Fibroblast of the aortic adventitia (primary cell): ENCODE results near the gene ADAP2. TPM values are rescaled to one million over a fixed set of nuclear protein-coding genes. Genes with fewer than 3 reads are reported as not detected.

Source experiments
- DNase-seq: peaks from one replicate; pipeline ENCODE4 v3.0.0-alpha.2; 2010; ENCODE audit warnings: low read depth
- H3K4me3 ChIP-seq: 2 replicates; pipeline ENCODE4 v1.5.1; 2011; ENCODE audit warnings: low read depth, mild to moderate bottlenecking, control low read depth, low read length, moderate library complexity
- CTCF ChIP-seq: IDR thresholded peaks from 2 replicates; pipeline ENCODE4 v1.5.1; 2011; ENCODE audit warnings: mild to moderate bottlenecking, low read length, control low read depth, inconsistent platforms; ENCODE audit not compliant: insufficient read depth
- total RNA-seq: library from RNA; depleted of rRNA; stranded (reverse); fragments of >200 nt; gene quantifications from 2 replicates; pipeline ENCODE4 v1.2.3, GENCODE V29; 2012; ENCODE audit warnings: low replicate concordance

The ADAP2 gene, protein sequence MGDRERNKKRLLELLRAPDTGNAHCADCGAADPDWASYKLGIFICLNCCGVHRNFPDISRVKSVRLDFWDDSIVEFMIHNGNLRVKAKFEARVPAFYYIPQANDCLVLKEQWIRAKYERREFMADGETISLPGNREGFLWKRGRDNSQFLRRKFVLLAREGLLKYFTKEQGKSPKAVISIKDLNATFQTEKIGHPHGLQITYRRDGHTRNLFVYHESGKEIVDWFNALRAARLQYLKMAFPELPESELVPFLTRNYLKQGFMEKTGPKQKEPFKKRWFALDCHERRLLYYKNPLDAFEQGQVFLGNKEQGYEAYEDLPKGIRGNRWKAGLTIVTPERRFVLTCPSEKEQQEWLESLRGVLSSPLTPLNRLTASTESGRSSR
- 0.27 and 0.90 TPM in 2 replicates for total RNA-seq

DNA sequence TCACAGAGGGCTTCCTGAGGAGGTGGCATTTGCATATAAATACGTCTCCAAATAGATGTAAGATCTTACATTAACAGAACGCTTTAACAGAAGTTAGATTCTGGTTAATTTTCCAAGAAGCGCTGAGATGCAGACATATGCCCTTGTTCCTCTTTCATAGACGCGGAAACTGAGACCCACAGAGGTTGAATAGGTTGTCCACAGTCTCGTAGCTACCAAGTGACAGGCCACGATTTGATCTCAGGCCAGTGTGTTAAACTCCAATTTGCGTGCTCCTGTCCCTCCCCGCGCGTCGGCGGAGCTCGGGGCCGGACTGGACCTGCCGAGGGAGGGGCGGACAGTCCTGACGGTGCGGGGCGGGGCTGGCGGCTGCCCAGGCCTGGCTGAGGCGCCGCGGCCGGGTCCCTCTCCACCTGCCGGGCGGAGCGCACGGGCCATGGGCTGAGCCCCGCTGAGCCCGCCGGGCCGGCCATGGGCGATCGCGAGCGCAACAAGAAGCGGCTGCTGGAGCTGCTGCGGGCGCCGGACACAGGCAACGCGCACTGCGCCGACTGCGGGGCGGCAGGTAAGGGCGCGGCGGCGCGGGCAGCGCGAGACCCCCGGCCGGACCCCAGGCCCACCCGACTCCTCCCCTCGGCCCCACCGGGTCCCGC is at the start of gene ADAP2:
Gene ADAP2, plus strand, starts transcription at position 402 of the 653 bp plus-strand sequence. Its CDS starts 70 bp downstream, at position 472.
- TF ChIP-seq CTCF = no peak
- DNase-seq = no peak
- H3K4me3 ChIP-seq = peak within 1 kb of the TSS; percentile 42

DNA sequence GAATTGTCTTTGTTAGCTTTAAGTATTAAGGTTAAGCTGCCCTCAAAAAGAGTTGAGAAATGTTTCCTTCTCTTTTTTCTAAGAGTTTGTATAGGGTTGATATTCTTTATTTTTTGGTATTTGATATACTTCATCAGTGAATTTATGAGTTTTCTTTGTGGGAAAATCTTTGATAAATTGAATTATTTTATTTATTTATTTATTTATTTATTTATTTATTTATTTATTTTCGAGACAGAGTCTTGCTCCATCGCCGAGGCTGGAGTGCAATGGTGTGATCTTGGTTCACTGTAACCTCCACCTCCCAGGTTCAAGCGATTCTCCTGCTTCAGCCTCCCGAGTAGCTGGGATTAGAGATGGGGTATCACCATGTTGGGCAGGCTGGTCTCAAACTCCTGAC is 35.6 kb upstream of the ADAP2 start:
- DNase-seq = no peak
- no peak for TF ChIP-seq CTCF
- no peak overlapping the region for H3K4me3 ChIP-seq

- no peak for TF ChIP-seq CTCF
- no peak for DNase-seq
- no peak overlapping the region for H3K4me3 ChIP-seq
Observed at GRCh38 chr17:30894236-30894635, 27.5 kb upstream of the ADAP2 start.

DNA sequence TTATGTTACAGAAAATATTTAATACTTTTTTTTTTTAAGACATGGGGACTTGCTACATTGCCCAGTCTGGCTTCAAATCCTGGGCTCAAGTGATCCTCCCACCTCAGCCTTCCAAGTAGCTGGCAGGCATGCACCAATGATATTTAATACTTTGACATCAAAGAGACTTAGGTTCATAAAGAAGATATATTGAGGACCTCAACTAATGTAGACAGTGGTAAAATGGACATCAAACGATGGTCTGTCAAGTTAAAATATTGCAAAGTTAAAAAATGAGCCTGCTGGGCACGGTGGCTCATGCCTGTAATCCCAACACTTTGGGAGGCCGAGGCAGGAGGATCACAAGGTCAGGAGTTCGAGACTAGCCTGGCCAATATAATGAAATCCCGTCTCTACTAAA is 24.4 kb upstream of the ADAP2 start:
- no peak for DNase-seq
- no peak for TF ChIP-seq CTCF
- H3K4me3 ChIP-seq = no peak overlapping the region

DNA sequence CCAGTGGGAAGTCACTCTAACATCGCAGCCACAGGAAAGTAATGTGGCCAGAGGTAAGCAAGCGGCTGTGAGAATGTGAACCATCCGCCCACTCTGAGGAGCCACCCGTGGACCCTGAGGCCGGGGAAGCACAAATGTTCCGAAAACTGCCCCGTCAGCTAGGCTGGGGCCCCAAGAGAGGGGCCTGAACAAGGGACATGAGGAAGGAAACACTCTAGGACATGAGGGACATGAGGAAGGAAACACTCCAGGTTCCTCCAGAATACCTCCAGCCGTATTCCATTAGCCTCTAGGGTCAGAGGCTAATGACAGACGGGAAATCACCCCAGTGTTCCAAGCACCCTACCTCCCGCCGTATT is 16.0 kb upstream of the ADAP2 start:
- peak overlapping the region; percentile 96 for H3K4me3 ChIP-seq
- TF ChIP-seq CTCF = no peak
- no peak for DNase-seq

GRCh38 chr17:30906101-30906911 is 15.4 kb upstream of the ADAP2 start, which contains the start of gene TEFM:
Gene TEFM, minus strand, starts transcription at chr17:30906238. Its CDS starts 40 bp downstream, at chr17:30906198.
- no peak for TF ChIP-seq CTCF
- peak within 1 kb of the TSS; percentile 96 for H3K4me3 ChIP-seq
- DNase-seq = peak; percentile 93
